ENCODE measurements around the gene KRTAP23-1.

The KRTAP23-1 gene, protein sequence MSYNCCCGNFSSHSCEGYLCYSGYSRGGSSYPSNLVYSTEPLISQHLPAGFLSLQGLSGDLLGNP
- total RNA-seq, result 0 reads per million in 4 experiments

- DNase-seq, result no peak
Measured at GRCh38 chr21:30348506-30348905, at the start of gene KRTAP23-1. Gene KRTAP23-1 (minus strand): TSS chr21:30348606. CDS start chr21:30348606, 0 bp downstream.

DNA sequence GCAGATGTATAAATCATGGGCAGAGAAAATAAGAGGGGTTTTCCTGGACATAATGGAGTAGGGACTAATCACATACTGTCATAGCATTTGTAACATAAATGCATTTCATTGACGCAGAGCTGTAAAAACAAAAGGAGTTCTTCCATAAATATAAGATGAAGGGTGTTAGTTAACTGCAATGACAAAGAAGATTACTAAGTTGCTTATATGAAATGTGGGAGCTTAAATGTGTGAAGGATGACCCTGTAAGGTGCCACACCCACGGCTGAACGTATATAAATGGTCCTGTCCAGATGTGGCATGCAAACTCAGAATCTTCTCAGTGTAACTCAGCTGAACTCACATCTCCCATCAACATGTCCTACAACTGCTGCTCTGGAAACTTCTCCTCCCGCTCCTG is 47.3 kb upstream of the KRTAP23-1 start, which contains the start of gene KRTAP13-1:
TSS of gene KRTAP13-1 (plus strand) at position 301 of the 400 bp plus-strand sequence. CDS start at position 357, 56 bp downstream.
- DNase-seq, result no peak

DNA sequence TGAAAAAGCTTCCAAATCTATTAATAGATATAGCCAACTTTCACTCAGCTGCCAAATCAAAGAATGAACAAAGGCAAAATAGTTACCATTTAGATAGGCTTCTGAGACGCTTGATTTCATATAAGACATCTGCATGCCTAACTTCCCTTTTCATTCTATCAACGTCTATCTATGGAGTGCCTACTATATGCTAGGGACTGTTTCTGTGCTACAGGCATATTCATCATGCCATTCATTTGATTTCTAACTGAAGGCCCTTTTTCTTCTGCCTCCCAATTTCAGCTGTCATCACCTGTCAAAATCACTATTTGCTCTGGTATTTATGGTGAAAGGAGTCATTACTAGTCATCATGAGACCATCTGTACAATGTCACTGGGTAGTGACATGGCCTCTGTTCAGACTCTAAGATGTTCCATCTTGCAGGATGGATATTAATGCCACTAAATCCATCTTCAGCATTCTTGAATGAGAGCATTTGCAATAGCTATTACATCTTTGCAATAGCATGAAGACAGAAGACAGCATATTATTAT is 43.2 kb upstream of the KRTAP23-1 start:
- DNase-seq, result no peak

DNA sequence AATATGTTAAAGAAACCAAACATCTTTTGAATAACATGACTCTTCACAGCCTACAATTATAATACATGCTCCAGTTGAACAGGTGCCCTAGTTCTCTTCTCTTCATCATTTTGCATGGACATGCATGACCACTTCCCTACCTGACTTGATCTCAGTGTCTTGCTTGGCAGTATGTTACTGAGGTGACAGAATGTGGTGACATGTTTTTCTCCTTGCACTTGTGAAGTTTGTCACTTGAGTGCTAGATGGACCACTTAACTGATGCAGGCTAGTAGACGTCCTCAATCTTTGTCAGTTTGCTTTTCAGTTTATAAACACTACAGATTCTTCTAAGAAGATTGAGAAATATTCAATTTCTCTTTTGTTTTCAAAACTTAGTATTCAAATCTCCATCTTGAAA is 33.8 kb upstream of the KRTAP23-1 start:
- no peak for DNase-seq

- DNase-seq, result no peak
Measured at GRCh38 chr21:30372139-30372770, 23.8 kb upstream of the KRTAP23-1 start, which contains the start of gene KRTAP13-2. Gene KRTAP13-2 (minus strand): TSS chr21:30372271. CDS start chr21:30372213, 58 bp downstream.

- DNase-seq, result no peak
Measured at GRCh38 chr21:30355906-30356305, 7.5 kb upstream of the KRTAP23-1 start.

DNA sequence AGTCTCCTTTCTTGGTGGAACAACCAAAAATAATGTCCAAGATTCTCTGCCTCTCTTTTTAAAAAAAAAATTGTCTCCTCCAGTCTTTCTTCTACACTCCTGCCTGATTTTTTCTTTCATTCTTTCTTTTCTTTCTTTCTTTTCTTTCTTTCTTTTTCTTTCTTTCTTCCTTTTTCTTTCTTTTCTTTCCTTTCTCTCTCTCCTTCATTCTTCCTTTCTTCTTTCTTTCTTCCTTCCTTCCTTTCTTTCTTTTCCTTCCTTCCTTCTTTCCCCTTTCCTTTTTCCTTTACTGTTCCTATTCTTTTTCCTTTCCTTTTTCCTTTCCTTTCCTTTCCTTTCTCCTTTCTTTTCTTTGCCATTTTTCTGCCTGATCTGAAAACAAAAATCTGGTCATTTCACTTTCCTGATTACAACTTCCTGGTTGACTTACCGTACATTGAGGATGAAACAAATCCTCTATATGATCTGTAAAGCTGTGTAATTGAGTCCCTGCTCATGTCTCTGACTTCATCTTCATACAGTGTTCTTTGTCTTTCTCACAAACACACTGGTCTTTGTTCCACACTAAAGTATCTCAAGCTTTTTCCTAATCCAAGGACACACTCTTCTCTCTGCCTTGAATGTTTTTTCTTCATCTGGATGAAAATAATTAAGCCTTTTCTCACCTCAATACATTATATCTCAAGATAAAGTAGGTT is 6.1 kb upstream of the KRTAP23-1 start:
- DNase-seq, result no peak

- DNase-seq, result no peak
Measured at GRCh38 chr21:30351534-30351933, 3.1 kb upstream of the KRTAP23-1 start.

DNA sequence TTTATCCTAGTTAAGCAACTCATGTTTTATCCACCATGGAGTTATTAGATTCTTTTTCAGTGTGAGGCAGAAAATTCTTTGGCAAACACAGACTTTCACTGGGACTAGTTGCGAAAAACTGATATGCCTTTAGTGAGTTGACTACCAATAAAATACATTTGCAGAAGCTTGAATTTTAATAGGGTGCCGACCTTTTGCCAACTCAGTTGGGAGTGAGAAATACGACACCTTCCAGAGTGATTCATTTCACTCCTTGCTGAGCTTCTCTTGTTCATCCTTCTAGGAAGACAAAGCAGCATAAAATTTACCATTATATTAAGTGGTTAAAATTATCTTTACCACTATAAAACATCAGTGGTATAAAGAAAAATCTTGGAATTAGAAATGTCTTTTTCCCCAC is 1.2 kb upstream of the KRTAP23-1 start:
- DNase-seq, result no peak

DNA sequence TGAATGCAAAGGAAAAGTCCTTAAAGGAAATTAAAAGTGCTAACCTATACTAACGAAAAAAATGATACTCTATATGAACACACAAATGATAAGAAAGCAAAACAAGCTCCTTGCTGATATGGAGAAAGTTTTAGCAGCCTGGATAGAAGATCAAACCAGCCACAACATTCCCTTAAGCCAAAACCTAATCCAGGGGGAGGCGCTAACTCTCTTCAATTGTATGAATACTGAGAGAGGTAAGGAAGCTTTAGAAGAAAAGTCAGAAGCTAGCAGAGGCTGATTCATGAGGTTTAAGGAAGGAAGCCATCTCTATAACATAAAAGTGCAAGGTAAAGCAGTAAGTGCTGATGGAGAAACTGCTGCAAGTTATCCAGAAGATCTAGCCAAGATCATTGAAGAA is 3.4 kb downstream of the KRTAP23-1 start:
- DNase-seq, result no peak

DNA sequence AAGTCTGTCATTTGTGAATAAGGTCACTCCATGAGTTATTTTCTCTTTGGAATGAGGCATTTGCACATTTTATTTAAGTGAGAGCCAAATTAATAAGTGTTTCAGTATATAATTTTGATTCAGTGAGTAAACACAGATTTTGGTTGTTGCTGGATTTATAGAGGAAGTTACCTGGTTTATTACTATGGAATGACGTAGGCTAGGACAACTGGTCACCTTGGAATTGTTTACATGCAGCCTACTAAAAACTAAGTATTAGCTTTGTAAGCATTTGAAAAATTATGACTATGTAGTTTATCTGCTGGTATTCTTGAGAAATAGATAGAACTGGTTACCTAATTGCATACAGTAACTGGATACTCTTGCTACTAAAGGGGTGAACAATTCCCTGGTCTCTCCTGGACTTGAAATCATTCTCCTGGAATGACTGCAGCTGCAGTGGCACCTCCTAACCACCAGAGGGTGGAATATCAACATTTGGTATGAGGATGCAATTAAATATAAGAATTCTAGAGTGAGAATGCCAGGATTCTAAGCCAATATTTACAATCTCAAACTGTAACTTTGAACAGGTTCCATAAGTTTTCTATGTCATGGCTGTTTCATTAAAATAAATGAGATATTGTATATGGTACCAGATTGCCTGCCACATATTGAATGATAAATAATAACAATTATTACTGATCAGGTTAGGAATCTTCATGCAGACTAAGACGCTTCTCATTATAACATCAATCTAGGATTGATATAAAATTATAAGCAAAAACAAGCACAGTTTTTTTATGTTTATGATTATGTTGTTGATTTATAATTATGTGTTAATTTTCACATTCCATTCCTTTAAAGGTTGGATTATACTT is 7.5 kb downstream of the KRTAP23-1 start:
- peak; percentile 1 for DNase-seq

DNA sequence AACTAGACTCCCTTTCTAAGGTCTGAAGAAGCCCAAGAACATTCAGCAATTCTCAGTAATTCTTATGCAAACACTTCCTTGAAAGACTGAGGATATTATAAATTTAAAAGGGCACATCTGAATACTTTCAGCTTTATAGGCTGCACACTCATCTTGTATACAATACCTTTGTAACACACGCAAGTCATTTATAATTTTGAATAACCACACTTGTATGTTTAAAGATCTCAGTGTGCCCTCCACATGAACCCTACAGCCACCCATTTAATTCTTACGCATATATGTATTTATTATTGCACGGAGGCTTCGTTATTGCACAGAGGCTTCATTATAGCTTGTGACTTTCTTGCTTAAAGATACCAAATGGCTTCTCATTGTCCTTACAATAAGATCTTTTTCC is 9.7 kb downstream of the KRTAP23-1 start:
- no peak for DNase-seq

DNA sequence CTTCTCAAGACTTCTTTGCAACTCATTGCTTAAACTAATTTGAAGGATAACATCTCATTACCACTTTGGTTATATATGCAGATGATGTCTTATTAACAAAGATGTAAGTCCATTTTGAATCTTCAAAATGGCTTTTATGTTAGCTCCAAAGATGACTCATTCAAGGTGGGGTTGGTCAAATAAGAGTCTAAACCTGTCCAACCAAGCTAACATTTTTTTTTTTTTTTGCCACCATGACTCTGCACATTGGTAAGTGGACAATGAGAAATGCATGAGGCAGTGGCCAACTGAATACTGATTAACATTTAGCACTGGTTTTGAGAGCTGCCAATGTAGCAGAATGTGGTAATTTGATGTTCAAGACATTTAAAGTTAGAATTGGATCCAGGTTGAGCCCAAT is 10.6 kb downstream of the KRTAP23-1 start:
- no peak for DNase-seq

DNA sequence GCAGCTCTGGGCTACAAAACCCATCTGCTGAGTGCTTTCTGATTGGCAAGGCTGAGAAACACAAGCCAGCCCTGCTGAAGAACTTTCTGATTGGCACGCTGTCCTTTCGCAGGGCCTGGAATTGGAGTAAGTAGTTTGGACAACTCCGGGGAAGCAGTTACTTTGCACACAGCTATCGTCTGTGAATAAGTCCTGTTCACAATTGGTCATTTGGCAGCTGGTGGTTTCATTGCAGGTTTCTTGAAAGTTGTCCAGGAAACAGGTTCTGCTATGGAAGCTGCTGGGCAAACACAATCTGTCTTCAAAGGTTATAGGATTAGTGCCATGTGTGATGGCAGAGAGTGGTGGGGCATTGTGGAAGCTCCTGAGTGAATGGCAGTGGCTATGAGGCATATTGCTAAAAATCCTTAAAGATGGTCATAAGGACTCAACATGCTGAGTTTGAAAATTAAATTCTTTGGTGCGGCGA is 11.1 kb downstream of the KRTAP23-1 start, which contains the start of gene KRTAP27-1:
TSS of gene KRTAP27-1 (minus strand) at position 419 of the 469 bp plus-strand sequence. CDS start at position 393, 26 bp downstream.
- no peak for DNase-seq

DNA sequence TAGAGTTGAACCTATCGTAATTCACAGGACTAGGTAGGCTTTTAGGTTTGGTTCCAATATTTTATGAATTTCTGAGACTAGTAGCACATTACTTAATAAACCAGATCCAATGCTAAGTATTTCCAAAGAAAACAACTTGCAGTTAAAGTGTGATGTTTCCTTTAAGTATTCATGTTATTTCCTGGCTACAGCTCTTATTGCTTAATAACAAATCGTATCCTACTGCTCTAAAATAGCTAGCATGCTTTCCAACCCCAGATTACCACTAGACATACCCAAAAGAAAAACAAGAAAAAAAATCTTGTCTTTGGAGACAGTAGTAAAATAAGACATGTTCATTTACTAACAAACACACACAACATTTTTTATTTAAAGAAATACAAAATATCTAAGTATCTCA is 11.8 kb downstream of the KRTAP23-1 start:
- no peak for DNase-seq

- DNase-seq, result no peak
Measured at GRCh38 chr21:30333736-30334135, 14.7 kb downstream of the KRTAP23-1 start.

- DNase-seq, result no peak
Measured at GRCh38 chr21:30332681-30333080, 15.7 kb downstream of the KRTAP23-1 start.

GRCh38 chr21:30329203-30329875 is 19.1 kb downstream of the KRTAP23-1 start:
- no peak for DNase-seq

GRCh38 chr21:30326390-30326789 is 22.0 kb downstream of the KRTAP23-1 start:
- no peak for DNase-seq

GRCh38 chr21:30320215-30320614 is 28.2 kb downstream of the KRTAP23-1 start, which contains the start of gene KRTAP26-1:
Gene KRTAP26-1 (minus strand): TSS chr21:30320315. CDS start chr21:30320035, 280 bp downstream.
- no peak for DNase-seq

- DNase-seq, result no peak
Measured at GRCh38 chr21:30315701-30316100, 32.7 kb downstream of the KRTAP23-1 start.

GRCh38 chr21:30306884-30307283 is 41.5 kb downstream of the KRTAP23-1 start:
- DNase-seq, result no peak
